Activated gamma-delta T cell treated with anti-CD3 and anti-CD28 coated beads, Interleukin-2, amount 50 U/mL, for 16 hours (primary cell): ENCODE results near the gene PIK3CB.
"Not testable (repeated sequence)": the region's sequence is repeated elsewhere in the genome, so short reads cannot be mapped to it uniquely, and the experiment has no call there.

Source experiments
- DNase-seq: peaks from one replicate; pipeline ENCODE4 v3.0.0-alpha.2; 2020; ENCODE audit warnings: low read depth

The PIK3CB gene

GRCh38 chr3:138747225-138747624 lies 87.5 kb downstream of the PIK3CB start:
- DNase-seq: no peak

- DNase-seq: no peak
These were observed 94.7 kb downstream of the PIK3CB start for GRCh38 chr3:138740072-138740471.

GRCh38 chr3:138732456-138732855 lies 102.3 kb downstream of the PIK3CB start:
- DNase-seq: no peak

- DNase-seq: no peak
These were observed 107.6 kb downstream of the PIK3CB start for GRCh38 chr3:138726946-138727730.

DNA sequence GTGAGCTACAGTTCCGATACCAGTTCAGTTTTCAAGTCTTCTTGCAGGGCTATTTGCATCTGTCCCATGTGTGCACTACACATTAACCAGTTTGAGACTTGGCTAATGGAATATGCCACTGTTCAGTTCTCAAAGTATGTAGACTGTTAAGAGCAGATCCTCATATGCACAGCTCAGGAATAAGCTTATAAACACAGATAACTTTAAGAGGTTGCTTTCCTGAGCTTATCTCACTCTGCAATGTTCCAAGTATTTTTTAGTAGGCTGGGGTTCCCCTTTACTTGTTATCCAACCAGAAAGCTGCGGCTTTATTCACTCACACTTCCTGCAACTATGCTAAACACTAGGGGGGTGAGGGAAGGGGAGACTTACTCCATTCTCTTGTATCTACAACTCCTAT lies 108.7 kb downstream of the PIK3CB start:
- not testable (repeated sequence) for DNase-seq

DNA sequence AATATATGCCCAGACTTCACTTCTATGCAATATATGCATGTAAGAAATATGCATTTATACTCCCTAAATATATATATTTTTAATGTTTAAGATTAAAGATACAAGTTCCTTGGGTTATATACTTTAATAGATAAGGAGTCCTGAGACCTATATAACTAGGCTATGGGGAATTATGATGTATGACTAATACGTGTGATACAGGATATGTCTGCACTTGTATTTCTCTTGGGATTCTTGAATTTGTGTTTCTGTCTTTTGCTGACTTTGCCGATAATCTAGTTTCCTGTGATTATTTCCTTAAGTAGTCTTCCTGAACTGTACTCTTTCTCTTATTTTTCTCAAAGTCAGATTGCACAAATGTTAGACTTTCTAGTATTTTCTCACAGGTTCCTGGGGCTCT lies 109.6 kb downstream of the PIK3CB start:
- no peak for DNase-seq

GRCh38 chr3:138724443-138724842 lies 110.3 kb downstream of the PIK3CB start:
- no peak for DNase-seq

- DNase-seq: no peak
These were observed 115.9 kb downstream of the PIK3CB start for GRCh38 chr3:138718849-138719248.

- DNase-seq: no peak
These were observed 117.4 kb downstream of the PIK3CB start for GRCh38 chr3:138717348-138717747.

DNA sequence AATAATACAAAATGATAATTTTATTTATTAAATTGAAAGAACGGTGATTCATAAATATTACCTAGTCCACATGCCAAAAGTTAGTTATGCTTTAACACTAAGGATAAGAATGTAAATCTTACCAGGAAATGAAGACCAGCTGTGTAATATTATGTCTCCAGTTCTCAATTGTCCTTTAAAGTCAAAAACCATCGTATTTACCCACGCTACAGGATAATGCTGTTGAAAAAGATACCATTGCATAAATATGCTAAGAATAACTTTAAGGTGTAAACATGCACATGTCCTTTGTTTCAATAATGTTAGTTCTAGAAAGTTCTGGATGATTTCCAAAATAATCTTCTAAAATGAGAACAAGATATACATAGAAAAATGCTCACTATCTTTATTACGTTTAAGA lies 122.6 kb downstream of the PIK3CB start:
- DNase-seq: no peak

DNA sequence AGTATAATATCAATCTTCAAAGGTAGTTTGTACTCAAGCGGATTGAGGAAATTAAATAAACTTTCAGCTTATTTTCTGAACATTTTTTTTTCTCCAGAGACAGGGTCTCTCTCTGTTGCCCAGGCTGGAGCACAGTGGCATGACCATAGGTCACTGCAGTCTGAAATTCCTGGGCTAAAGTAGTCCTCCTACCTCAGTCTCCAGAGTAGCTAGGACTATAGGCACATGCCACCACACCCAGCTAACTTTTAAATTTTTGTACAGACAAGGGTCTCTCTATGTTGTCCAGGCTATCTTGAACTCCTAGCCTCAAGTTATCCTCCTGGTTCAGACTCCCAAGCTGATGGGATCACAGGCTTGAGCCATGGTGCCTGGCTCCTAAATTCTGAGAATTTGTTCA lies 129.1 kb downstream of the PIK3CB start:
- DNase-seq: no peak

DNA sequence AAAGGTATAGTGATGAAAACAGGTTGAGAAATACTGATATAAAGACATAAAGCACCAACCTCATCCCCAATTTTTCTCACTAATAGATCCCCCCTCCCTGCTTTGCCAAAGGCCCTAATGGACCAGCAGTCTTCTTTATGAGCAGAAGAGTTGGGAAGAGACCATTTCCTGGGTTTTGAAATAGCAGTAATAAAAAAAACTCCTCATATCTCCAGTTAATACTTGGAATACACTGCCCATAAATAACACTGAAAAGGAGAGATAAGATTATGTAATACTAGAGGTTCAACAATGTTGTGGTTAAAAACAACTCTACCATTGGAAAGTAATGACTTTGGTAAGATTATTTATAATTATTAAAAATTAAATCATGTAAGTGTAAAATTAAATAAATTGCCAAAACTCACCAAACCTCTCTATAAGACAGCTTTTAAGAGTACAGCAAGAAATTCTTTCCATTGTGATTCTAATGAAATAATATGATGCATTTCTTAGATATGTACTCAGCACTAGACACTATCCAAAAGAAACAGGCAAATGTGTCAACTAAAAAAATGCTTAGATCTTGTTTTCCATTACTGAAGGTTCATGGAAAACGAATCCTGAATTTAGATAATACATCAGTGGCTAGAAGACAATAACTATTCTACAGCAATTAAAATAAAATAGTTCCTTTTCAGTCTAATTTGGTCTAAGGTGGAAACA lies 137.9 kb downstream of the PIK3CB start:
- DNase-seq: no peak

DNA sequence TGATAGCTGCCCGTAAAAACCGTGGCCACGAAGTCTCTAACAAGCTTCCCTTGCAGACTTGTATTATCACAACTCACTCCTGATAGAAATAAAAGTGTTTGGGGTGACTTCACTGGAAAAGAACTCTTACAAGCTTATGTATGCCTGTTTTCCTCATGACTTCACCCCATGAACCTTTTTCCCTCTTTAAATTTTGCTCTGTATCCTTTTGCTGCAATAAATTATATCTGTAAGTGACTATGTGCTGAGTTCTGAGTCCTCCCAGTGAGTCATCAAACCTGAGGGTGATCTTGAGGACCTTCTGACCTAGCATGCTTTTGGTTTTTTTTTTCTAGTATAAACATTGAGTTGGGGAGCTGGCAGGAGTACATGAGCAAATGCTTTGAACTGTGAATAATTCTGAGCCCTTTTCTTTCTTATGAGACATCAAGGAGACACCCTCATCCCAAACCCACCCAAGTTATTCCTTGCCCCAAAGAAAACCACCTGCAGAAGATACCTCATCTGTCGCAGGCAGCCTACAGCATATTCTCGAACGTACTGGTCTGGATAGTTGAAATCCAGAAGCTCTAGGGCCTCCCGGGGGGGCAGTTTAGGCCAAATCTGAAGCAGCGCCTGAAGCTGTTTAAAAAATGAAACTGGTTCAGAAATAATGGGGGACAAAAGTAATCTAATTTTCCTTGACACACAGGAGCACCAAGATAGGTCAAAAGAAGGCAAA lies 140.3 kb downstream of the PIK3CB start:
- no peak for DNase-seq

- DNase-seq: no peak
These were observed 142.6 kb downstream of the PIK3CB start for GRCh38 chr3:138692152-138692551.

DNA sequence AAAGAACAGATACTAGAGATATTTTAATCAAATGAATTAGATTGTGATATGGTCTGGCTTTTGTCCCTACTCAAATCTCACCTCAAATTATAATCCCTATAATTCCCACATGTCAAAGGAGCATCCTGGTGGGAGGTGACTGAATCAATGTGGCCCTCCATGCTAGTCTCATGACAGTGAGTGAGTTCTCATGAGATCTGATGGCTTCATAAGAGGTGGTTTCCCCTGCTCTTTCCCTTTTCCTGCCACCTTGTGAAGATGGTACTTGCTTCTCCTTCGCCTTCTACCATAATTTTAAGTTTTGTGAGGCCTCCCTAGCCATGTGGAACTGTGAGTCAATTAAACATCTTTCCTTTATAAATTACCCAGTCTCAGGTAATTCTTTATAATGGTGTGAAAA lies 143.4 kb downstream of the PIK3CB start:
- DNase-seq: no peak

- DNase-seq: no peak
These were observed 144.7 kb downstream of the PIK3CB start for GRCh38 chr3:138690036-138690435.

- no peak for DNase-seq
These were observed 145.8 kb downstream of the PIK3CB start for GRCh38 chr3:138688871-138689299.

DNA sequence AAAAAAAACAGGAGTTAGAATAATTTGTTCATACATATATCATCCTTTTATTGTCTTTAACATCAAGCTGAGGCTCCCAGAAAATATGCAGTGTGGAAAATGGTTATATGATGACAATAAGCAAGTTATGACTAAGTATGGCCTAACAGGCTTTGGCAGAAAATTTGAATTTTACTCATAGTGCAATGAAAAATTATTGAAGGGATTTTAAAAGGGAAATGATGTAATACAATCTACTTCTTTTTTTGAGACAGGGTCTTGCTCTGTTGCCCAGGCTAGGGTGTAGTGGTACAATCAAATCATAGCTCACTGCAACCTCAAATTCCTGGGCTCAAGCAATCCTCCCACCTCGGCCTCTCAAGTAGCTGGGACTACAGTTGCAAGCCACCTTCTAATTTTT lies 147.5 kb downstream of the PIK3CB start:
- DNase-seq: no peak

DNA sequence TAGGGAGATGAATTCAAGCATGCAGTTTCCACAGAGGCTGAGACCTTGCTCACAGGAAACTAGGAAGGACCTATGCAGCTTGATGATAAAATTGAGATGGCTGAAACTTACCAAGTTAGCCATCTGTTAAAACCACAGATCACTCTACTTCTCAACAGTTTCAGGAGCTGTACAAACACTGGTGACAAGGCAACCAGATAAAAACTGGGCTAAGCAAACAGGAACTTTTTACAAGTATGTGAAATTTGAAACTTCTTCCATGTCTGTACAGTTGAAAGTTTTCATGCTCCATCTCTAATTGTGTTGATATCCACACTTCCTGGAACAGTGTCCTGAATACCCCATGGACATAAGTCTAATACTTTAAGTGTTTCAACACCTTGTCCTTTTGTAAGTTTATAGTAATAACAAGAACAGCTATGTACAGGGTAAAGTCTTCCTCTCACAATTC lies 147.9 kb downstream of the PIK3CB start:
- DNase-seq: no peak

DNA sequence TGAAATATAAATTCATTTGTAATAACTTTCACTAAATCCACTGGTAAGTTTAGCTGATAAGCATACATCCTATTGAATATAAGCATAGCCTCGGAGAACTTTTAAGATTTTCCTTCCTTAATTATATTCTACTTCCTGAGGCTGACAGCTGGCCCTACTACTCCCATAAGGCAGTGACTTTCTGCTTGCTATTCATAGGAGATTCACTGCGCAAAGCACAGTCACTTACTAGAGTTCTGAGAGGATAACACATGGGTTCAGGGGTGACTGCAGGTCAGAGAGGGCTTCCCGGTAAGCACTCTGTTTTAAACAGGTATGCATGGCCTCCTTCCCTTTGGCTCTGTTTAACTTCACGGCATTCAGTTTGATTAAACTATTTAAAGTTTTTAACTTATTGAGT lies 150.3 kb downstream of the PIK3CB start:
- no peak for DNase-seq

DNA sequence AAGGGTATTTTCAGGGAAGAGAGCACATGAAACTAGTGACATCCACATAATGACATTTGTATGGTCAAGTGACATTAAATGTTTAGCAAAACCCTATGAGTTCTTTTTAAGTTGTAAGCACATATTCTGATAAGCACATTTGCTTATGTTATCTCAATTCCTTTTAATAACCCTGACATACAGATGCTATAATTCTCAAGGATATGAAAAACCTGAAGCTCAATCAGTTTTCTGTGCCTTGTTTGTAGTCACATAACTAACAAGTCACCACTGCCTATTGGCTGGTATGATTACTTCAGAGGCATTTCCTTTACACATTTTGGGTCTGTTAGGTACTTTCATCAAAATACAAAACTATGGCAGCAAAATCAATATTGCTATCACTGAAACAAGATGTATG lies 152.1 kb downstream of the PIK3CB start:
- no peak for DNase-seq

- DNase-seq: no peak
These were observed 153.1 kb downstream of the PIK3CB start for GRCh38 chr3:138681463-138682220.
